Measurements from ENCODE around the gene RBM7.

Gene RBM7

GRCh38 chr11:114400216-114400914 is at the start of gene RBM7, which contains the start of gene C11orf71:
Gene RBM7, plus strand, starts transcription at chr11:114400666. Its CDS starts 6 bp downstream, at chr11:114400672.
Gene C11orf71, minus strand, starts transcription at chr11:114400511. Its CDS starts 180 bp downstream, at chr11:114400331.
- DNase-seq (ENCODE audit: low read depth in 2 of 2), result peak; percentile 93 to 95

- no peak for DNase-seq (ENCODE audit: low read depth in 2 of 2)
These were observed 47.0 kb upstream of the RBM7 start for GRCh38 chr11:114353443-114353842.

- DNase-seq (ENCODE audit: low read depth in 2 of 2), result no peak
These were observed 46.4 kb upstream of the RBM7 start for GRCh38 chr11:114354076-114354475.

GRCh38 chr11:114358716-114359115 is 41.8 kb upstream of the RBM7 start:
- DNase-seq (ENCODE audit: low read depth in 2 of 2), result no peak

GRCh38 chr11:114359342-114359741 is 41.1 kb upstream of the RBM7 start:
- no peak for DNase-seq (ENCODE audit: low read depth in 2 of 2)

- no peak for DNase-seq (ENCODE audit: low read depth in 2 of 2)
These were observed 38.1 kb upstream of the RBM7 start for GRCh38 chr11:114362326-114362725.

GRCh38 chr11:114362958-114363357 is 37.5 kb upstream of the RBM7 start:
- no peak for DNase-seq (ENCODE audit: low read depth in 2 of 2)

- no peak for DNase-seq (ENCODE audit: low read depth in 2 of 2)
These were observed 33.9 kb upstream of the RBM7 start for GRCh38 chr11:114366331-114367243.

- no peak for DNase-seq (ENCODE audit: low read depth in 2 of 2)
These were observed 33.1 kb upstream of the RBM7 start for GRCh38 chr11:114367244-114367957.

- no peak for DNase-seq (ENCODE audit: low read depth in 2 of 2)
These were observed 31.4 kb upstream of the RBM7 start for GRCh38 chr11:114368918-114369680.

- DNase-seq (ENCODE audit: low read depth in 2 of 2), result no peak
These were observed 25.4 kb upstream of the RBM7 start for GRCh38 chr11:114375052-114375451.

GRCh38 chr11:114377612-114378267 is 22.7 kb upstream of the RBM7 start:
- DNase-seq (ENCODE audit: low read depth in 2 of 2), result no peak

- DNase-seq (ENCODE audit: low read depth in 2 of 2), result no peak
These were observed 20.9 kb upstream of the RBM7 start for GRCh38 chr11:114379394-114380069.

GRCh38 chr11:114382509-114382908 is 18.0 kb upstream of the RBM7 start:
- no peak for DNase-seq (ENCODE audit: low read depth in 2 of 2)

GRCh38 chr11:114384487-114384886 is 16.0 kb upstream of the RBM7 start:
- DNase-seq (ENCODE audit: low read depth in 2 of 2), result no peak

GRCh38 chr11:114386131-114386530 is 14.3 kb upstream of the RBM7 start:
- no peak for DNase-seq (ENCODE audit: low read depth in 2 of 2)

- no peak for DNase-seq (ENCODE audit: low read depth in 2 of 2)
These were observed 13.9 kb upstream of the RBM7 start for GRCh38 chr11:114386545-114386944.

GRCh38 chr11:114392735-114393667 is 7.5 kb upstream of the RBM7 start:
- no peak for DNase-seq (ENCODE audit: low read depth in 2 of 2)

GRCh38 chr11:114395736-114396135 is 4.7 kb upstream of the RBM7 start:
- no peak for DNase-seq (ENCODE audit: low read depth in 2 of 2)
